Urinary bladder (tissue), 4 donors: ENCODE data around the gene DHCR7. TPM values are rescaled to one million over a fixed set of nuclear protein-coding genes. Genes with fewer than 3 reads are reported as not detected.
"Not testable (repeated sequence)": the region's sequence is repeated elsewhere in the genome, so short reads cannot be mapped to it uniquely, and the experiment has no call there.

Experiments used
- DNase-seq: peaks from one replicate; pipeline ENCODE4 v3.0.0-alpha.2; 2015; ENCODE audit errors: extremely low spot score
- H3K27ac ChIP-seq: one replicate; pipeline ENCODE4 v1.5.1; 2013; ENCODE audit warnings: low read depth, mild to moderate bottlenecking, moderate library complexity
- H3K36me3 ChIP-seq: one replicate; pipeline ENCODE4 v1.6.1; 2013; ENCODE audit warnings: mild to moderate bottlenecking, moderate library complexity; ENCODE audit not compliant: insufficient read depth
- H3K4me1 ChIP-seq: one replicate; pipeline ENCODE4 v1.6.1; 2013; ENCODE audit warnings: mild to moderate bottlenecking, moderate library complexity; ENCODE audit not compliant: insufficient read depth
- H3K4me3 ChIP-seq: one replicate; pipeline ENCODE4 v1.5.1; 2013; ENCODE audit warnings: low read depth, low read length
- WGBS: extraction: QIAGEN DNeasy Blood & Tissue Kit; methylation state at CpG from one replicate; pipeline ENCODE4 v1.1.7; 2013; 5-methylcytosine and 5-hydroxymethylcytosine counted together
- polyA plus RNA-seq: library from polyadenylated mRNA; stranded (reverse); fragments of 200-250 nt; gene quantifications from one replicate; pipeline ENCODE4 v1.2.3, GENCODE V29; 2013
- total RNA-seq: library from RNA; depleted of rRNA; stranded (reverse); fragments of >200 nt; gene quantifications from one replicate; pipeline ENCODE4 v1.2.3, GENCODE V29; 2014
- donor health status: healthy with polysubstance abuse.
- donor health status: healthy.

Gene DHCR7
- total and polyA plus RNA-seq, 2 donors = 8.5 to 11.3 TPM

- 76% methylated on average over 19 of the region's 19 CpGs for WGBS
- Histone ChIP-seq H3K27ac (no peak overlapping the region), H3K4me1 (no peaks in the 10 kb centered on the region), H3K36me3 (peaks cover 5% of the 10 kb centered on the region), H3K4me3 (no peak overlapping the region)
- DNase-seq = no peak
These were observed 14.3 kb downstream of the DHCR7 start for GRCh38 chr11:71433648-71434450.

GRCh38 chr11:71432761-71433647 is 15.2 kb downstream of the DHCR7 start:
- no peak overlapping the region for H3K27ac ChIP-seq
- H3K4me3 ChIP-seq = no peak overlapping the region
- DNase-seq = no peak
- H3K4me1 ChIP-seq = no peaks in the 10 kb centered on the region
- 87% methylated on average over 7 of the region's 7 CpGs for WGBS
- peaks cover 1% of the 10 kb centered on the region for H3K36me3 ChIP-seq

GRCh38 chr11:71431271-71431670 is 16.9 kb downstream of the DHCR7 start:
- 58% methylated on average over 7 of the region's 7 CpGs for WGBS
- no peak for DNase-seq
- Histone ChIP-seq H3K27ac (no peak overlapping the region), H3K4me1 (no peaks in the 10 kb centered on the region), H3K4me3 (no peak overlapping the region), H3K36me3 (no peaks in the 10 kb centered on the region)

GRCh38 chr11:71430166-71430565 is 18.0 kb downstream of the DHCR7 start:
- Histone ChIP-seq H3K4me3 (no peak overlapping the region), H3K4me1 (no peaks in the 10 kb centered on the region), H3K27ac (no peak overlapping the region), H3K36me3 (no peaks in the 10 kb centered on the region)
- WGBS = 90% methylated on average over 9 of the region's 9 CpGs
- no peak for DNase-seq

GRCh38 chr11:71429701-71430100 is 18.5 kb downstream of the DHCR7 start:
- Histone ChIP-seq H3K4me3 (no peak overlapping the region), H3K36me3 (no peaks in the 10 kb centered on the region), H3K4me1 (no peaks in the 10 kb centered on the region), H3K27ac (no peak overlapping the region)
- WGBS = 93% methylated on average over 6 of the region's 6 CpGs
- DNase-seq = no peak

GRCh38 chr11:71428861-71429435 is 19.2 kb downstream of the DHCR7 start:
- Histone ChIP-seq H3K4me3 (no peak overlapping the region), H3K27ac (no peak overlapping the region), H3K4me1 (no peaks in the 10 kb centered on the region), H3K36me3 (no peaks in the 10 kb centered on the region)
- 69% methylated on average over 7 of the region's 7 CpGs for WGBS
- no peak for DNase-seq

GRCh38 chr11:71426413-71426812 is 21.8 kb downstream of the DHCR7 start:
- Histone ChIP-seq H3K27ac (no peak overlapping the region), H3K36me3 (no peaks in the 10 kb centered on the region), H3K4me3 (no peak overlapping the region), H3K4me1 (no peaks in the 10 kb centered on the region)
- DNase-seq = no peak
- 80% methylated on average over 3 of the region's 3 CpGs for WGBS

- WGBS = 59% methylated on average over 4 of the region's 4 CpGs
These were observed 22.3 kb downstream of the DHCR7 start for GRCh38 chr11:71425860-71426259.

GRCh38 chr11:71425409-71425808 is 22.8 kb downstream of the DHCR7 start:
- H3K4me1 ChIP-seq = no peaks in the 10 kb centered on the region
- no peak for DNase-seq
- H3K4me3 ChIP-seq = no peak overlapping the region
- H3K27ac ChIP-seq = no peak overlapping the region
- 90% methylated on average over 2 of the region's 2 CpGs for WGBS
- H3K36me3 ChIP-seq = no peaks in the 10 kb centered on the region

More at GRCh38 chr11:71425860-71426259, 22.3 kb downstream of the DHCR7 start:
- H3K27ac ChIP-seq = no peak overlapping the region
- H3K4me3 ChIP-seq = no peak overlapping the region
- no peaks in the 10 kb centered on the region for H3K4me1 ChIP-seq
- H3K36me3 ChIP-seq = no peaks in the 10 kb centered on the region
- no peak for DNase-seq

- Histone ChIP-seq H3K4me1 (no peaks in the 10 kb centered on the region), H3K27ac (no peak overlapping the region), H3K4me3 (no peak overlapping the region), H3K36me3 (no peaks in the 10 kb centered on the region)
- WGBS = 71% methylated on average over 7 of the region's 7 CpGs
- no peak for DNase-seq
These were observed 24.9 kb downstream of the DHCR7 start for GRCh38 chr11:71423181-71423790.

- 91% methylated on average over 3 of the region's 3 CpGs for WGBS
- H3K36me3 ChIP-seq = not testable (repeated sequence)
These were observed 25.9 kb downstream of the DHCR7 start for GRCh38 chr11:71422318-71422717.

GRCh38 chr11:71421392-71421950 is 26.7 kb downstream of the DHCR7 start:
- Histone ChIP-seq H3K27ac (no peak overlapping the region), H3K36me3 (no peaks in the 10 kb centered on the region), H3K4me3 (no peak overlapping the region), H3K4me1 (no peaks in the 10 kb centered on the region)
- no peak for DNase-seq
- 81% methylated on average over 12 of the region's 12 CpGs for WGBS

More at GRCh38 chr11:71422318-71422717, 25.9 kb downstream of the DHCR7 start:
- H3K4me3 ChIP-seq, H3K4me1 ChIP-seq, H3K27ac ChIP-seq, DNase-seq: not testable (repeated sequence)
